Mammary epithelial cell (primary cell): ENCODE data around the gene SHCBP1L.

Source experiments
- EZH2 ChIP-seq: IDR thresholded peaks from 2 replicates; pipeline ENCODE4 v1.6.1; 2012; ENCODE audit warnings: low read length, inconsistent platforms, borderline replicate concordance
- TF ChIP-seq, protein P1 (sequence below), 2 donors: IDR thresholded peaks in 1 of 2; conservative IDR thresholded peaks in 1 of 2; 2 replicates each; pipeline ENCODE4 v1.5.1; 2011 to 2012; ENCODE audit warnings: inconsistent platforms in 2 of 2, low read length in 2 of 2, mild to moderate bottlenecking in 2 of 2, control low read depth in 1 of 2, low read depth in 1 of 2; ENCODE audit not compliant: insufficient read depth in 1 of 2; ENCODE audit errors: extremely low read depth in 1 of 2

DNA sequence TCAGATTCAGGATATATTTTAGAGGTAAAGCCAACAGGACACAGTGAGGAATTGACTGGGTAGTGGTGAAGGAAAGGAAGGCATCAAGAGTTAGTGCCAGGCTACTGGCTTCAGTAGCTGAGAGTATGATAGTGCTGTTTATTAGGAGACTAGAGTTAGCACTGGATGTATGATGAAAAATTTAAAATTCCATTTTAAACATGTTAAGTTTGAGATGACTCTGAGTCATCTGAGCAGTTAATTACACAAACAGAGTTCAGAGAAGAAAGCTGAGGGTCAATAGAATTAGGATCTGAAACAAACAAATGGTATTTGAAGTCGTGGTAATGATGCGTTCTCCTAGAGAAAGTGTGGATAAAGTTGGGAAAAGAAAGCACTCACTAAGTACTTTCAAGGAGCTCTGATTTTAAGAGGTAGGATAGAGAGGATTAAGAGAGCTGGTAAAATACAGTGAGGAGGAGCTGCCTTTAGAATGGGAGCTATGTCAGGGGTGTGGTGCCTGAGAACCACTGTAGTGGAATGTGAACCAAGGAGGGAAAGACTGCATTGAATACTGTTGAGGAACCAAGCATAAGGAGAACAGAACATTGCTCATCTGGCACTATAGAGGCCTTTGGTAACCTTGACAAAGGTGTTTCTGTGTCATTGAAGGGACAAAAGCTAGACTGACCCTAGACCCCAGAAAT lies 21.7 kb upstream of the SHCBP1L start:
- TF ChIP-seq, protein P1, sequence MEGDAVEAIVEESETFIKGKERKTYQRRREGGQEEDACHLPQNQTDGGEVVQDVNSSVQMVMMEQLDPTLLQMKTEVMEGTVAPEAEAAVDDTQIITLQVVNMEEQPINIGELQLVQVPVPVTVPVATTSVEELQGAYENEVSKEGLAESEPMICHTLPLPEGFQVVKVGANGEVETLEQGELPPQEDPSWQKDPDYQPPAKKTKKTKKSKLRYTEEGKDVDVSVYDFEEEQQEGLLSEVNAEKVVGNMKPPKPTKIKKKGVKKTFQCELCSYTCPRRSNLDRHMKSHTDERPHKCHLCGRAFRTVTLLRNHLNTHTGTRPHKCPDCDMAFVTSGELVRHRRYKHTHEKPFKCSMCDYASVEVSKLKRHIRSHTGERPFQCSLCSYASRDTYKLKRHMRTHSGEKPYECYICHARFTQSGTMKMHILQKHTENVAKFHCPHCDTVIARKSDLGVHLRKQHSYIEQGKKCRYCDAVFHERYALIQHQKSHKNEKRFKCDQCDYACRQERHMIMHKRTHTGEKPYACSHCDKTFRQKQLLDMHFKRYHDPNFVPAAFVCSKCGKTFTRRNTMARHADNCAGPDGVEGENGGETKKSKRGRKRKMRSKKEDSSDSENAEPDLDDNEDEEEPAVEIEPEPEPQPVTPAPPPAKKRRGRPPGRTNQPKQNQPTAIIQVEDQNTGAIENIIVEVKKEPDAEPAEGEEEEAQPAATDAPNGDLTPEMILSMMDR (conservative IDR thresholded peaks at IDR 0.05 in 1 of 2, IDR thresholded peaks at IDR 0.05 in 1 of 2; ENCODE audit: extremely low read depth in 1 of 2, insufficient read depth in 1 of 2, low read depth in 1 of 2, low read length in 2 of 2), result no peak
- TF ChIP-seq EZH2, result no peak
